Fibroblast of skin of right quadriceps (primary cell): ENCODE data around the gene BICD1.

ENCODE experiments used
- DNase-seq: peaks from one replicate; pipeline ENCODE4 v3.0.0-alpha.2; 2013

BICD1 gene

GRCh38 chr12:32418903-32419519, 312.4 kb downstream of the BICD1 start:
- DNase-seq, result no peak

GRCh38 chr12:32419520-32419960, 312.9 kb downstream of the BICD1 start:
- no peak for DNase-seq

- DNase-seq, result no peak
Measured at GRCh38 chr12:32420356-32420755, 313.7 kb downstream of the BICD1 start.

- no peak for DNase-seq
Measured at GRCh38 chr12:32423559-32423958, 316.9 kb downstream of the BICD1 start.

- no peak for DNase-seq
Measured at GRCh38 chr12:32431025-32431424, 324.4 kb downstream of the BICD1 start.
